HG03159 (cell line): ENCODE data around the gene REG1A.

ENCODE experiments used
- ATAC-seq: cut with Tn5 transposase; IDR thresholded peaks from one replicate; pipeline ENCODE4 v1.9.1; 2021; ENCODE audit warnings: mild to moderate bottlenecking, moderate library complexity; ENCODE audit not compliant: unreplicated experiment

Gene REG1A

GRCh38 chr2:79124907-79125720 lies 4.8 kb downstream of the REG1A start:
- no peak for ATAC-seq

- ATAC-seq = no peak
Observed at GRCh38 chr2:79125721-79125985, 5.4 kb downstream of the REG1A start.

GRCh38 chr2:79128406-79128805 lies 8.1 kb downstream of the REG1A start:
- no peak for ATAC-seq

GRCh38 chr2:79129260-79129659 lies 9.0 kb downstream of the REG1A start:
- ATAC-seq = no peak

GRCh38 chr2:79129804-79130203 lies 9.5 kb downstream of the REG1A start:
- no peak for ATAC-seq

GRCh38 chr2:79131687-79132086 lies 11.4 kb downstream of the REG1A start:
- ATAC-seq = no peak

GRCh38 chr2:79138385-79138784 lies 18.1 kb downstream of the REG1A start:
- ATAC-seq = no peak

GRCh38 chr2:79139423-79139822 lies 19.1 kb downstream of the REG1A start:
- no peak for ATAC-seq

GRCh38 chr2:79155826-79156476 lies 35.7 kb downstream of the REG1A start:
- no peak for ATAC-seq

GRCh38 chr2:79159030-79159429 lies 38.7 kb downstream of the REG1A start:
- ATAC-seq = no peak

- ATAC-seq = no peak
Observed at GRCh38 chr2:79159653-79160052, 39.4 kb downstream of the REG1A start, which contains the start of gene REG3A. Gene REG3A (minus strand): TSS chr2:79159753. CDS start chr2:79159405, 348 bp downstream.

GRCh38 chr2:79162132-79162531 lies 41.8 kb downstream of the REG1A start:
- ATAC-seq = no peak

GRCh38 chr2:79162801-79163200 lies 42.5 kb downstream of the REG1A start:
- ATAC-seq = no peak

GRCh38 chr2:79171348-79171958 lies 51.2 kb downstream of the REG1A start:
- ATAC-seq = no peak
